CD4-positive, alpha-beta T cell treated with Interleukin-6 at 100 ng/mL for 8 hours (primary cell): ENCODE results near the gene RABIF.

Experiments used
- DNase-seq: peaks from one replicate; pipeline ENCODE4 v3.0.0-alpha.2; 2020; ENCODE audit warnings: mixed read lengths, low spot score

RABIF gene

GRCh38 chr1:202873026-202873425 lies 15.9 kb downstream of the RABIF start:
- no peak for DNase-seq

DNA sequence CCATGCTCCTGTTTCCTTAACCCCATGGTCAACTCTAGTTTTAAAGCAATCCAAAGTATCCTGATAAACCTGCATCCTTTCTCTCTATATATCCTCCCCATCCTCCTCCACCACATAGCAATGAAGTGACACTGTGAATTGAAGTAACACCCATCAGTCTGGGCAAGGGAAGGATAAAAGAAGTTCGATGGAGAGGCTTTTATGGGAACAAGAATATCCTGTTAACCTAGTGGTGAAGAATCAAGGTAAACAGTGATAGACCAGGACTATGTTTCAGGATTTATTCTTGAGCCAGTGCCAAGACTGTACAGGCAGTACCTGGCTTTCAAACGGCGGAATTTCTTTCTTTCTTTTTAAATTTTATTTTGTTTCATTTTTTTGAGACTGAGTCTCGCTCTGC lies 17.6 kb downstream of the RABIF start:
- DNase-seq = no peak

GRCh38 chr1:202862679-202863560 lies 26.0 kb downstream of the RABIF start:
- DNase-seq = no peak

DNA sequence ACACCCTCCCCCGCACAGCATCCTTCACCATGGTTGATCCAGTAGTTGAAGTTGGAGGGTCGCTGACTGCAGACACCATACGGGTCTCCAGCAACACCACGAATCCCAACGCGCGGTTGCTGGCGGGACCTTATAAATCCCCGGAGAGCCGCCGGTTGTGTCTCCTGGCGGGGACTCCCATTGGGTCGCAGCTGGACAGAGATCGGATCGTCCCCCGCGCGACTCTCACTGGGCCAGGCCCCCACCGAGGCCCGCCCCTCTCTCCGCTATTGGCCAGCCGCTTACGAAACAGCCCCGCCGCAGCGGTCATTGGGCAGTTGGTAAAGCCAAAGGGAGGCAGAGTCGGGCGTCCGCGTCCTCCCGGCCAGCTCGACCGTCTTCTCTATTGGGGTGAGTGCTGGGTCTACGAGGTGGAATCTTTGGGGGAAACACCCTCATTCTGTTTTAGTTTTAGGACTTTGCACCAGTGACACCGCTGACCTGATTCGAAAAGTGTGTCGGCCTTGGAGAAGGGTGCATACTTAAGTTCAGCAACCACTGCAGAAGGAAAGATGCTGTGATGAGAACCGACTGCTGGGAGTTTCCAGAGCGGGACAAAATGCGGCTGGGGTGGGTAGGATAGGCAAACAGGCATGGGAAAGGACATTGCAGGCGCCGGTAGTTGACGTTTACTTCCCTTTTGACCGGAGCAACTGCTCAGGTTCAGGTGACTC lies 27.4 kb downstream of the RABIF start:
- peak; percentile 9 for DNase-seq

- no peak for DNase-seq
Measured at GRCh38 chr1:202860744-202861419, 28.1 kb downstream of the RABIF start.

DNA sequence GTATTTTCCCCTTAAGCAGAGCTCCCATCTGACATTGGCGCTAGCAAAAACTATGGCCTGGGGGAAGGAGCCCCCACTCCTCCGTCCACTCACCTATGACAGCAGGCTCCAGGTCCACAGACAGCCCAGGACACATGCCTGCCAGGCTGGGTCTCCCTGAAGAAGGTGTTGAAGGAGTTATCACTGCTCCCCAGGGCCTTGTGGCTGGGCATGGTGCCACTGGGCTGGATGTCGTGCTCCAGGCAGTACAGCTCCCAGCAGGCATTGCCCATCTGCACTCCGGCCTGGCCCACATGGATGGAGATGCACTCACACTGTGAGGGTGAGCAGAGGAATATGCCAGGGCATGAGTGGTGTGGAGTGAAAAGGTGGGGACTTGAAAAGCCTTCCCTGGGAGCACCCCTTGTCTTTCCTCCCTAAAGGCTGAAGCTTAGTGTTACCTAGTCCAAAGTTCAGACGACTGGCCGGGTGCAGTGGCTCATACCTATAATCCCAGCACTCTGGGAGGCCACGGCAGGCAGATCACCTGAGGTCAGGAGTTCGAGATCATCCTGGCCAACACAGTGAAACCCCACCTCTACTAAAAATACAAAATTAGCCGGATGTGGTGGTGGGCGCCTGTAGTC lies 30.0 kb downstream of the RABIF start:
- no peak for DNase-seq

DNA sequence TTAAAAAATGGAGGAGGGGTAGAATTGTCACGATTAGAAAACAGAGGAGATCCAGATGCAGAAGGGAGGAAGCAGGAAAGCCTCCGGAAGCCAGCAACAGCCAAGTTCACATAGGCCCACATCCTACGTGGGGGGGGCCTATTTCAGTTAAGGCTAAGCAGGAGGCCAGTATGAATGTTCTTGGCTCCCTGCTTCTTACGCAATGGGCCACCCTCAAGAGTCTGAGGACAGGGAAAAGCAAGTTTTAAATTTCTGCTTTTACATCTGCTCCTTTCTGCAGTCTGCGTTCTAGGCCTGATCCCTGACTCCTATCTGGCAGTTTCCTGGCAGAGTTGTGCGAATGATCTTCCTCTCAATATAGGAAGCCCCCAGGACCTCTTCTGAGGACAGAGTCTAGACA lies 30.6 kb downstream of the RABIF start:
- no peak for DNase-seq

GRCh38 chr1:202857136-202857610 lies 31.8 kb downstream of the RABIF start:
- no peak for DNase-seq

DNA sequence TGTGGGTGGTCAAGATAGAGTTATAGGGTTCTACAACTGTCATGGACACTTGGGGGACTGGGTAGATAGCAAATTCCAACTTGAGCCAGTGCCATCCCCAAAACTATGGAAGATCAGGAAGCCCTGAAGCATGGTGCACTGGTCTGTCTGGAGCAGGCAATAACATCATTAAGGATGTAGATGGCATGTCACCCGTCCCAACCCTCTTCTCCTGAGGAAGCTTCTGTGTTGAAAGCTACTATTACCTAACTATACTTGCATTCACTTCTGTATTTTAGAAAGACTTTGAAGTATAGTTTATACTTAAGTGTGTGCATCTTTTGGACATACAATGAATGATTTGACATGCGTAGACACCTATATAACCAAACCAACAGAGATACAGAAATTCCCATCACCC lies 32.9 kb downstream of the RABIF start:
- no peak for DNase-seq

GRCh38 chr1:202854787-202855186 lies 34.2 kb downstream of the RABIF start:
- no peak for DNase-seq

DNA sequence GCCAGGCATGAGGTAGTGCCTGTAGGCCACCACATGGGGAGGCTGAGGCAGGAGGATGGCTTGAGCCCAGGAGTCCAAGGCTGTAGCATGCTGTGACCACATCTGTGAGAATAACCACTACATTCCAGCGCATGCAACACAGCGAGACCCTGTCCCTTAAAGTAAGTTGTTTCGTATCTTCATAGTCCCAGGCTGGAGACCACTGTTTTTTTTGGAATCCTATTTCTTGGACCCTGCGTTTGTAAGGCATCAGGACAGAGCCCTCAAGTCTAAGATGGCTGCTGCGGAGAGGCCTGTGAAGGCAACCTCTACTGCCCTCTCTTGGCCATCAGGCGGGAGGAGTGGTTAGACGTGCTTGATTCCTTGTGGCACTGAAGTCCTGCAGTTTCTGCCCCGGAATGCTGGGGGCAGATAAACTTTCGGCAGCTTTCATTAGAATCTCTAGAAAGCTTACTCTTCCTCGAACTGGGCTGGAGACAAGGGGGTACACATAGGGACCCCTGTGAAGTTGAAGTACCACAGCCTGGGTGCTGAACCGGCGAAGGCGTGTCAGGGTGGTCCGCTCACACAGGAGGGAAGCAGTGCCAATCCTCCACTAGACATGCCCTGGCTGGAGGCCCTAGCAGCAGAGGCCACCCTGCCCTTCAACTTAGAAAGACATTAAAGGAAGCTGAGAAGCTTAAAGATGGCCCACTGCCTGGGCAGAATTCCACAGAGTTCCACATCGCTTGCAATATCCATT lies 36.6 kb downstream of the RABIF start:
- DNase-seq = peak; percentile 27

DNA sequence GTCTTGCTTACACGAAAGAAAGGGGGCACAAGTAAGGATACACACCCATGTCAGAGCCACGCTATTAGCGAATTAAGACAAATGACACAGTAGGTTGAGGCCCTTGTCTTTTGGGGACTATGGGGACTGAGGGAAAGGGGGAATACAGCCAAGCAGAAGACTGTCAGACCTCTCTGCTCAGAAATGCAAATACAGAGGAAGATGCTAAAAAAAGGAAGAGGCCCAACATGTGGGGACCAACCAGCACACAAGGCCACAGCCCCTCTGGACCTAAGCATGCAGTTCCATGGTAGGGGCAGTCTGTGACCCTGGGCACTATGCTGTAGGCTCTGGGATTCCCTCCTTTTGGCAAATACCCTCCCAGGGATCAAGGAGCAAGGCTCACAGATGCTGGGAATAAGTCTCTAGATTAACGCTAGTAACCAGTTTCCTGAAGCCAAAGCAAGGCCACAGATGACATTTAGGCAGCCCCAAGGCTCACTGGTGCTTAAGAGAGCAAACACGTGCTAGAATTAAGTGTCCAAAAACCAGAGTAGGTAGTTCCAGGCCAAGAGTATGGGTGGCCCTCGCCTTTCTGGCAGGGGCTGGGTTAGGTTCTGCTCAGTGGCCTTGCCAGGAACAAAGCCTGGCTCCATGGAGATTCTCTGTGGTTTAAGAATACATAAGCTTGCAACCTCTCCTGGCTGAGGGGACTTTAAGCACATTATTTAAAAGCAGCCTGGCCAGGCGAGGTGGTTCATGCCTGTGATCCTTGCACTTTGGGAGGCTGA lies 38.2 kb downstream of the RABIF start:
- DNase-seq = no peak

- no peak for DNase-seq
Measured at GRCh38 chr1:202848191-202848542, 40.8 kb downstream of the RABIF start.

DNA sequence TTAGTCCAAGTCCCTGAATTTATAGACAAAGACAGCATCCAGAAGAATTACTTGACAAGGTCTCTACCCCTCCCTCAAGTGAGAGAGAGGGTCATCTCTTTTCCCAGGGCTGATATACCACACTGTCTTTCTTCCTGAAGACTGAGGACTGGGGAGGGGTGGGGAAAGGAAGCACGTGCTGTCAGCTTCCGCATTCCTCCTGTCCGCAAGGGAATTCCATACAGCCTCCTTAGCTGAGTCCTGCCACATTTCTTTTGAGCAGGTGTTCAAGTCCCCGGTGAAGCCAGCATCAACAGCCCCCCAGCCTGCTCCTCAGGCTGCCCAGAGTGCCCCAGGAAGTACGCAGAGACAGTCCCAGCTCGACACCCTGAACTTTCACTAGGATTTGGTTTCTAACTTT lies 44.0 kb downstream of the RABIF start:
- no peak for DNase-seq

GRCh38 chr1:202844259-202844658 lies 44.7 kb downstream of the RABIF start:
- DNase-seq = no peak

GRCh38 chr1:202843081-202843480 lies 45.9 kb downstream of the RABIF start:
- DNase-seq = no peak

GRCh38 chr1:202837746-202838262 lies 51.1 kb downstream of the RABIF start:
- DNase-seq = no peak

DNA sequence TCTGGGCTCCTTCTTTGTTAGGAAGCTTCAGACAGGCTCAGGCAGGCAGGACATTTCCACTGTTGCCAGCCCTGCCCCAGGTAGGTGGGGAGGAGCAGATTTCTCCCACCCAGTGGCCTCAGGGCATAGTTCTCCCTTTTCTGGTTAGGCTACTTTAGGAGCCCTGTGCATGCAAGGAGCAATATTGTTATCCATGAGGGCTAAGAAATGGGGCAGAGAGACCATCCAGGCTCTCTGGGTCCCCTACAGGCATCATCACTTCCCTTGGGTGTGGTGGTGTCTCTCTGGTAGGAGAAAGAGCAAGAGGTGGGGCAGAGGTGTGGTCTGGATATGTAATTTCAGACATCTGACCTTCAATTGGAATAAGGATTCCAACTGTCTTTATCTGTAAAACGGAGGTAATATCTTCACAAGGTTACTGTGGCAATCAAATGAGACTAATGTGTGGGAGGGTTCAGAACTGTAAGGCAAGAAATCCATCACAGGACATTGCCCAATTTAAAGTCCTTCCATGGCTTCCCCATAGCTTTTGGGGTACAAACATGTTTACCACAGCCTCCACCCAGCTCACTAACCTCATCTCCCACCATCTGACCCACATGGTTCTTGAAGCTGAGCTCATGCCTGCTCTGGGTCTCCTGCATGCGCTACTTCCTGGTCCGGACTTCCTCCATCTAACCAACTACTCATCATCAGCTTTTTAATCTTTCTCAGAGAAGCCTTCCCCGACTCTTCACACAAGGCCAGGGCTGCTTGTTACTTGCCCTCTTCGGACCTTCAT lies 52.1 kb downstream of the RABIF start:
- no peak for DNase-seq

DNA sequence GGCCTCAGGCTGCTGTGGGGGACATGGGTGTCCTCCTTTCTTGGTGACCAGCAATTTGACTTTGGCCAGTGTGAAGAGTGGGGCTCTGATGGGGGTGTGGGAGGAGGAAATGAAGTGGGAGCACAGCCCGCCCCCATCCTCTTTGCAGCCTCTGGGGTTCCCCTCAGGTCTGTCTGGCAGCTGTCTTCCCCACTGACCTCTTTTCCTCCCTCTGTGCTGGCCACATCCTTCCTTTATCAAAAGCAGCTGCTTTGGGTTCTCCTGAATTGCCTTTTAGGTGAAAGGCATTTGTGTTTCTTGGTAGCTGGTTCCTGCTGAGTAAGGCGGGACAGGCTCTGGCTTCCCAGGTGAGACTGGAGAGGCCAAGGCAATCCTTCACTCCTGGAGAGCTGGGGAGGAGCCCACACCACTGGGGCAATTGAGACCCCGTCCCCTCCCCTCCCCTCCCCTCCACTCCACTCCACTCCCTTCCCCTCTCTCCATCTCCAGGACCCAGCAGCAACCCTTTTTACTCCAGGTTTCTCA lies 53.3 kb downstream of the RABIF start:
- DNase-seq = peak; percentile 41
